SK-N-SH treated with all-trans-retinoic acid at 6 μM for 48 hours (cell line): ENCODE measurements around the gene R3HDM2.

Experiments
- ATAC-seq: fragments of 200-7000 bp; cut with Tn5 transposase; 3 replicates; pipeline ENCODE4 v1.9.1; 2020; ENCODE audit warnings: mild to moderate bottlenecking, moderate library complexity
- ARNTL ChIP-seq: fragments of 450-650 bp; formaldehyde crosslinking; IDR thresholded peaks from 2 replicates; pipeline ENCODE4 v1.5.0; 2020; ENCODE audit warnings: low read depth, mild to moderate bottlenecking, moderate library complexity, borderline replicate concordance
- BACH2 ChIP-seq: fragments of 250-450 bp; sonication (Bioruptor Pico); IDR thresholded peaks from 2 replicates; pipeline ENCODE4 v1.9.0; 2021; ENCODE audit warnings: mild to moderate bottlenecking, borderline replicate concordance
- CREB5 ChIP-seq: fragments of 250-450 bp; sonication (Bioruptor Pico); IDR thresholded peaks from 2 replicates; pipeline ENCODE4 v1.5.1; 2020; ENCODE audit warnings: low read depth, mild to moderate bottlenecking, moderate library complexity
- CSDC2 ChIP-seq: fragments of 250-450 bp; sonication (Bioruptor Pico); IDR thresholded peaks from 2 replicates; pipeline ENCODE4 v1.5.0; 2020; ENCODE audit warnings: mild to moderate bottlenecking, moderate library complexity
- ESRRG ChIP-seq: fragments of 250-450 bp; sonication (Bioruptor Pico); IDR thresholded peaks from 2 replicates; pipeline ENCODE4 v1.6.1; 2021; ENCODE audit warnings: mild to moderate bottlenecking
- GLIS3 ChIP-seq: fragments of 250-450 bp; sonication (Bioruptor Pico); IDR thresholded peaks from 2 replicates; pipeline ENCODE4 v1.5.0; 2020; ENCODE audit warnings: mild to moderate bottlenecking, moderate library complexity
- ISL1 ChIP-seq: fragments of 250-450 bp; sonication (Bioruptor Pico); IDR thresholded peaks from 2 replicates; pipeline ENCODE4 v2.1.2; 2022; ENCODE audit warnings: mild to moderate bottlenecking, moderate library complexity
- OSR1 ChIP-seq: fragments of 250-450 bp; sonication (Bioruptor Pico); IDR thresholded peaks from 2 replicates; pipeline ENCODE4 v1.8.0; 2022; ENCODE audit warnings: moderate library complexity, mild to moderate bottlenecking, inconsistent platforms
- PATZ1 ChIP-seq: fragments of 250-450 bp; sonication (Bioruptor Pico); IDR thresholded peaks from 2 replicates; pipeline ENCODE4 v1.8.0; 2020; ENCODE audit warnings: mild to moderate bottlenecking, moderate library complexity, borderline replicate concordance
- POU6F1 ChIP-seq: fragments of 250-450 bp; sonication (Bioruptor Pico); IDR thresholded peaks from 2 replicates; pipeline ENCODE4 v1.8.0; 2021; ENCODE audit warnings: low read depth, mild to moderate bottlenecking, moderate library complexity, borderline replicate concordance
- PPARA ChIP-seq: fragments of 250-450 bp; sonication (Bioruptor Pico); IDR thresholded peaks from 2 replicates; pipeline ENCODE4 v1.5.0; 2020; ENCODE audit warnings: mild to moderate bottlenecking, borderline replicate concordance
- RARB ChIP-seq: fragments of 250-450 bp; sonication (Bioruptor Pico); IDR thresholded peaks from 2 replicates; pipeline ENCODE4 v1.8.0; 2021; ENCODE audit warnings: mild to moderate bottlenecking, moderate library complexity
- SNAI2 ChIP-seq: fragments of 250-450 bp; sonication (Bioruptor Pico); IDR thresholded peaks from 2 replicates; pipeline ENCODE4 v1.5.0; 2020; ENCODE audit warnings: mild to moderate bottlenecking, moderate library complexity
- TCF4 ChIP-seq: fragments of 250-450 bp; sonication (Bioruptor Pico); IDR thresholded peaks from 2 replicates; pipeline ENCODE4 v1.8.0; 2021; ENCODE audit warnings: mild to moderate bottlenecking, moderate library complexity, borderline replicate concordance
- TOX ChIP-seq: fragments of 250-450 bp; sonication (Bioruptor Pico); IDR thresholded peaks from 2 replicates; pipeline ENCODE4 v1.8.0; 2021; ENCODE audit warnings: mild to moderate bottlenecking, moderate library complexity, borderline replicate concordance
- TSHZ2 ChIP-seq: fragments of 250-450 bp; sonication (Bioruptor Pico); IDR thresholded peaks from 2 replicates; pipeline ENCODE4 v1.5.0; 2020; ENCODE audit warnings: mild to moderate bottlenecking, moderate library complexity
- ZC3H10 ChIP-seq: fragments of 250-450 bp; sonication (Bioruptor Pico); IDR thresholded peaks from 2 replicates; pipeline ENCODE4 v1.5.1; 2021; ENCODE audit warnings: mild to moderate bottlenecking, moderate library complexity
- ZFP30 ChIP-seq: fragments of 450-650 bp; formaldehyde crosslinking; IDR thresholded peaks from 2 replicates; pipeline ENCODE4 v1.5.0; 2022; ENCODE audit warnings: mild to moderate bottlenecking, moderate library complexity
- ZNF565 ChIP-seq: fragments of 450-650 bp; formaldehyde crosslinking; conservative IDR thresholded peaks from 2 replicates; pipeline ENCODE4 v1.5.0; 2020; ENCODE audit warnings: low read depth, mild to moderate bottlenecking, moderate library complexity
- ZNF70 ChIP-seq: fragments of 450-650 bp; formaldehyde crosslinking; IDR thresholded peaks from 2 replicates; pipeline ENCODE4 v1.5.0; 2020; ENCODE audit warnings: mild to moderate bottlenecking, moderate library complexity

Gene R3HDM2

GRCh38 chr12:57380300-57380699 lies 50.5 kb downstream of the R3HDM2 start:
- TF ChIP-seq TCF4 (no peak), TSHZ2 (CRISPR knock-in tag) (no peak), OSR1 (CRISPR knock-in tag) (no peak), CREB5 (CRISPR knock-in tag) (no peak), SNAI2 (CRISPR knock-in tag) (no peak), PPARA (CRISPR knock-in tag) (no peak), ZNF565 (CRISPR knock-in tag) (no peak), CSDC2 (CRISPR knock-in tag) (no peak), ARNTL (CRISPR knock-in tag) (no peak), PATZ1 (CRISPR knock-in tag) (no peak), TOX (no peak), GLIS3 (CRISPR knock-in tag) (no peak), RARB (CRISPR knock-in tag) (no peak), ESRRG (CRISPR knock-in tag) (no peak), ZNF70 (CRISPR knock-in tag) (no peak), POU6F1 (CRISPR knock-in tag) (no peak), ZFP30 (CRISPR knock-in tag) (no peak), BACH2 (CRISPR knock-in tag) (no peak)
- TF ChIP-seq, all 23 proteins: peak for 0
- no peak for ATAC-seq

- TF ChIP-seq OSR1 (CRISPR knock-in tag) (no peak), ZC3H10 (CRISPR knock-in tag) (no peak)
- ATAC-seq: no peak
Measured at GRCh38 chr12:57377103-57377840, 53.6 kb downstream of the R3HDM2 start.

- TF ChIP-seq BACH2 (CRISPR knock-in tag): no peak
- TF ChIP-seq PPARA (CRISPR knock-in tag): no peak
- no peak for TF ChIP-seq TSHZ2 (CRISPR knock-in tag)
- no peak for TF ChIP-seq POU6F1 (CRISPR knock-in tag)
- TF ChIP-seq ISL1 (CRISPR knock-in tag): no peak
- ATAC-seq: no peak
Measured at GRCh38 chr12:57372233-57372632, 58.6 kb downstream of the R3HDM2 start.
